HG03565 (cell line): ENCODE data around the gene CASK.

Source experiments
- ATAC-seq: cut with Tn5 transposase; IDR thresholded peaks from one replicate; pipeline ENCODE4 v1.9.1; 2021; ENCODE audit warnings: mild to moderate bottlenecking, moderate library complexity; ENCODE audit not compliant: unreplicated experiment

Gene CASK

DNA sequence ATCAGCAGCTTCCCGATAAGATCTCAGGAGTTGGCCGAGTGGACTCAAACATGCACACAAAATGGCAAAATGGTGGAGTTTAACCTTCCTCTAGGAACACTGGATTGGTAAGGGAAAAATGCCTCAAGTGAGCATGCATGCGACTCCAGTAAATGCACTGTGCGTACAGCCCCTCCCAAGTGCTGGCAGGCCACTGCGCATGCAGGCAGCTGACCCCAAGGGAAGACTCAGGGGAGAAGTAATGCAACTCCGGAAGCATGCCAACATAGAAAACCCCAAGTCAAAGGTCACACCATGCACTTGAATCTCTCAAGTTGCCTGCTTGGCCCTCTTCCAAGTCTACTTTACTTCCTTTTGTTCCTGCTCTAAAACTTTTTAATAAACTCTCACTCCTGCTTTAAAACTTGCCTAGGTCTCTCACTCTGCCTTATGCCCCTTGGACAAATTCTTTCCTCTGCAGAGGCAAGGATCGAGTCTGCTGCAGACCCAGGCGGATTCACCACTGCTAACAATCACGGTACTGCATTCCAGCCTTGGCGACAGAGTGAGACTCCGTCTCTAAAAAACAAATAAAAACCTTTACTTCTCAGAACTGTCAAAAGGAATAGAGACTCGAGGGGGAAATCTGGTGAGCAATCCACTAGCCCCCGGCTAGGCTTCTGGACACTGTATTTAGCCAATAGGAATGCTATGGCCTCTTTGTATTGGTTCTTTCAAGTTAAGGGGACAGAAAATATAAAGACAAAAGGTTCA lies 442.7 kb downstream of the CASK start:
- ATAC-seq: no peak

DNA sequence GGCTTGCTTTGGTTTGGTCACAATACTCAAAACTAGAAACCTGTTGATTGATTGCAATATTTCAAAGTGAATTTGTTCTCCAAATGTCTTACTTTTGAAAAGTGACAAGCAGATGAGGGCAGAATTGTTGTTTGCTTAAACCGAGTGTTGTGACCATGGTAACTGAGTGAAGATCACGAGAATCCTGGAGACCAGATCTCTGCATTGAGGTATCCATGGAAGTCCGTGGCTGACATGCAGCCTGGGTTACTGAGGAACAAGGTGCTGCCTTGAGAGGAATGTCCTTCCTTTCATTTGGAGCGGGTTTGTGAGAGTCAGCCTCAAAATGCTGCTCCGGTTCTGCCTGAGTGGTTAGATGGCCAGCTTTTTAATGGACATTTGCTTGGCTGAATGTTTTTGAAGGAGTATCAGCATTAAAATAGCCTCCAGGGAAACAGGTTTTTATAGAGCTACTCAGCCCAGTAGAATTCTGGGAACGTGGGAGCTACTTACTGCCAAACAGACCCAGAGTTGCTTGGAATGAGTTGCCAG lies 444.9 kb downstream of the CASK start:
- no peak for ATAC-seq

DNA sequence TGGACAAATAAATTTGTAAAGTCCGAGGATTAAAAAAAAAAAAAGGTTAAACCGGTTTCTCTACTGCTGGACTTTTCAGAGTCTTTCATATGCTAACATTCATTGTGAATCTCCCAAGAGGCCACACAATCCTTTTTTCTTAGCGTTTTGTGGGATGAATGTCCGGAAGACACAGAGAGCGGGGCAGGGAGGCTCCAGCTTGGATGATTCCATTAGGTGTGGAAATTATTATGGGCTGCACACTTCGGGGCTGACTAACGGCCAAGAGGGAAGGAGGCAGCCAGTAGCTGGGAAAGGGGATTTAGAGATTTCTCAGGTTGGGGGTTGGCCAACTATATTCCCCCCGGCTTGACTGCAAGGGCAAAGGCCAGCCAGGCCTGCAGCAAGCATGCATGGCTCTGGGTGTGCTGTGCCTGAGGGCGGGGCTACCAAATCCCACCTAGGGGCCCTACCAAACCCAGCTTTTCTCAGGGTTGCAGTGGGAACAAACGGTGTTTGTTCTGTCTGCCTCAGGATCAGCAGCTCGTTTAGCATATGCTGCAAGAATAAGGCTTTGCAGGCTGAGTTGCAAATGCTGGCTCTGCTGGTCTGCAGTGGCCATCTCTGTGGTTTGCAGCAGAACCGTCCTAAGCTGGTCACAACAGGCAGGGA lies 447.6 kb downstream of the CASK start:
- ATAC-seq: no peak

DNA sequence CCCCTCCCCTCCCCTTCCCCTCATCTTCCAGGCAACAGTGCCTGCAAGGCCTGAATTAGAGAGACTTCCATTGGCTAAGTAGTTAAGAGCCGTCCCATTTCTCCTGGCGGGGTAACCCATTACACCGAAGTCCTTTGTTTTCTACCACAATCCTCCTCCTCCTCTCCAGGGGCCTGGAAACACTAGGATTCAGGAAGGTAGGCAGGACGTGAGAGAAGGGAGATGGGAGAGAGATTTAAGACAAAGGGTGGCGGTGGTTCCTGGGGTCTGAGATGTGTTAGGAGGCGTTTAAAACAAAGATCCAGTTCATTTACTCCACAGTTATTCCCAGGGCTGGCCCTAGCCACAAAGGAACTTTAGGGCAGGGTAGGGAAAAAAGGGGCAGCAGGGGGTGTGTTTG lies 448.2 kb downstream of the CASK start:
- ATAC-seq: no peak

DNA sequence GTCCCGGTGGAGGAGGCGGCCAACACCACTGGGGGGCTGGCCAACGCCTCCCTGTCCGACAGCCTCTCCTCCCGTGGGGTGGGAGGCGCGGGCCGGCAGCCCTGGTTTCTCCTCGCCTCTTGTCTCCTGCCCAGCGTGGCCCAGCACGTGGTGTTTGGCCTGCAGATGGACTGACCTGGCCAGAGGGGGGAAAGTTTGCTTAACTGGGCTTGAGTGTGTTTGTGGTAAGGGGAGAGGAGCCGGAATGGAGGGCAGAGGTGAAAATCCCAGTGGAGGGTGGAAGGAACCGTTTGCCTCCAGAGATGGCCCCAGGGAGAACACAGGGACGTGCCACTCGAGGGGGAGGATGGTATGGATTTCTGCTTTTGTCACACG lies 448.6 kb downstream of the CASK start:
- ATAC-seq: no peak

DNA sequence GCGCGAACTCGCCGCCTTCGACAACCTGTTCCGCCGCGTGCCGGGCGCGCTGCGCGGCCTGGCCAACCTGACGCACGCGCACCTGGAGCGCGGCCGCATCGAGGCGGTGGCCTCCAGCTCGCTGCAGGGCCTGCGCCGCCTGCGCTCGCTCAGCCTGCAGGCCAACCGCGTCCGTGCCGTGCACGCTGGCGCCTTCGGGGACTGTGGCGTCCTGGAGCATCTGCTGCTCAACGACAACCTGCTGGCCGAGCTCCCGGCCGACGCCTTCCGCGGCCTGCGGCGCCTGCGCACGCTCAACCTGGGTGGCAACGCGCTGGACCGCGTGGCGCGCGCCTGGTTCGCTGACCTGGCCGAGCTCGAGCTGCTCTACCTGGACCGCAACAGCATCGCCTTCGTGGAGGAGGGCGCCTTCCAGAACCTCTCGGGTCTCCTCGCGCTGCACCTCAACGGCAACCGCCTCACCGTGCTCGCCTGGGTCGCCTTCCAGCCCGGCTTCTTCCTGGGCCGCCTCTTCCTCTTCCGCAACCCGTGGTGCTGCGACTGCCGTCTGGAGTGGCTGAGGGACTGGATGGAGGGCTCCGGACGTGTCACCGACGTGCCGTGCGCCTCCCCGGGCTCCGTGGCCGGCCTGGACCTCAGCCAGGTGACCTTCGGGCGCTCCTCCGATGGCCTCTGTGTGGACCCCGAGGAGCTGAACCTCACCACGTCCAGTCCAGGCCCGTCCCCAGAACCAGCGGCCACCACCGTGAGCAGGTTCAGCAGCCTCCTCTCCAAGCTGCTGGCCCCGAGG lies 449.2 kb downstream of the CASK start:
- no peak for ATAC-seq

DNA sequence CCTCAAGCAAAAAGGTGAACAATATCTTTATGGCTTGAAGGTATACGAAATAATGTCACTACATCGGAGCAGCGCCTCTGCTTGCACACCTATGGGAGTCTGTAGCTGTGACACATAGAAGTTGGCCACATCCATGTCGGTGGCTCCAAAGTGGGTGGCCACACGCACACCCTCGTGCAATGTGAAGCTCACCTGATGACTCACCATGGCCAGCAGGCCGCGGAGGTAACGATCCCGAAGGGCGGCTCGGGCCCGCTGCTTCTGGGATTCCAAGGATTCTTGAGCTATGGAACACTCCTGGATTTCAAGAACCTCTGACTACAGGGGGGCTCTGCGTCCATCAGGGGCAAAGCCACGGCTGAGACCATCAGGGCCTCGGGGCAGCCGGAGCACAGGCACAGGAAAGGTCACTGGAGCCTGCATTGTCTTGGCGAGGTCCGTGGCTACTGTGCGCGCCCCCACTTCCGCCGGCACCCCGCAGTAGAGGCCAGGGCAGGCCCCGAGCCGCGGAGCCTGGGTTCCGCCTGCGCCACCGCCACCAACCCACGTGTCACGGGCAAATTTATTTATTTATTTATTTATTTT lies 451.0 kb downstream of the CASK start:
- ATAC-seq: no peak

DNA sequence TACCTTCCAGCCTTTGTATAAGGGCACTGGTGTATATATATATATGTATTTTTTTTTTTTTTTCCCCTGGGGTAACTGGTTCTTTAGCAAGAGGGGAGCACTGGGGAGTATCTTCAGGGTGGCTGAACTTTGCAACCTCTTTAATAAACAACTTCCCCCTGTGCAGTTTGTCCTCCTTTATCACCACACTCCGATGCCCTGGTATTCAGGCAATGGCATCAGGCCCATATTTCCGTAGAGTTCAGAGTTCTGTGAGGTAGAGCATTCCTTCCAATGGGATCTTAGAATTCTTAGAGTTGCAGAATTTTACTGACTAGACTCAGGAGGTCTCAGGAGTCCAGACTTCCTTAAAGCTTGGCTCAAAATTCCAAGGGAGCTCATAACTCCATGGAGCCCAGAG lies 451.6 kb downstream of the CASK start:
- no peak for ATAC-seq

DNA sequence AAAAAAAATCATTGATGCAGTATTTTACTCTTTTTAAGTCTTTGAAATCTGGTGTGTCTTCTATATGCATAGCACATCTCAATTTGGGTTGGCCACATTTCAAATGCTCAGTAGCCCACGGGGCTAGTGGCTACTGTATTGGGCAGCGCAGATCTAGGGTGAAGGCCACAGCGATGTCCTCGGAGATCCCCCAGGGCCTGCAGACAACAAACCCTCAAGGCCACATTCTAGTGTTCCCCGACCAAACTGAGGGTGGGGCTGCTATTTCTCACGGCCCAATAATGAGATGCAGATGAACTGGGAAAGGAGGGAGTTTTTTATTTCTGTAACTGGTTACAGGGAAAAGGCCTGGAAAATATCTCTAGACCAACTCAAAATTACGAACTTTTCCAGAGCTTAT lies 452.6 kb downstream of the CASK start:
- ATAC-seq: no peak

DNA sequence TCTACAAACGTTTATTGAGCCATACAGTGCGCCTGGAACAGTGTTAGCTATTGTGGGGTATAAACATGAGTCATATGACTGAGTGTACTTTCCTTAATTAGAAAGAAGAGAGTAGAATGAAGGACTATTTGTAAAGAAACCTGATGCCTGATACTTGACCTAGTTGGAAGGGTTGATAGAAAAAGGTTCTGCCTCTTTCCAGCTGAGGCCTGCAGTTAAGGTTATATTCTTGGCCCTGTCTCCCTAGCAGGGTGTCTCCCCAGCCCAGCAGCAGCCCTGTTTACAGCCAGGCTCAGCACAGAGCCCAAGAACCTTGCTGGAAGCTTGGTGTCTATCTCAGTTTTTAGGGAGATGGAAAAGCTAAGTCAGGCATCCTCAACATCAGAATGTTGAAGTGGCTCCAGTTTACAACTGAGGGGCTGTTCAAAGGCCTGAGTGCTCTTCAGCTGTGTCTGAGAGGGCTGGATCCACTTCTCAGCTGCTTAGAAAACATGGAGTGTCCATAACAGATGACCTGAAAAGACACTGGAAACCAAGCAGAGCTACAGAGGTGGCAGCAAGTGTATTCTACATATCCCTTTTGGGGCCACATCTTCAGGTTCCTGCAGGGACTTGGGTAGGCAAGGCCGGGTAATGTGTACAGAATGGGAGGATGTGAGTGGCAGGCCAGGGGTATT lies 454.6 kb downstream of the CASK start:
- no peak for ATAC-seq
